Measurements from ENCODE around the gene AGPS.
"Not testable (repeated sequence)": the region's sequence is repeated elsewhere in the genome, so short reads cannot be mapped to it uniquely, and the experiment has no call there.

Gene AGPS

GRCh38 chr2:177533253-177533652, 140.7 kb downstream of the AGPS start:
- no peak for DNase-seq

- no peak for DNase-seq
Measured at GRCh38 chr2:177535000-177535399, 142.4 kb downstream of the AGPS start.

- peak; percentile 66 for DNase-seq
Measured at GRCh38 chr2:177535958-177536504, 143.5 kb downstream of the AGPS start.

GRCh38 chr2:177537213-177537612, 144.6 kb downstream of the AGPS start:
- DNase-seq, result no peak

- DNase-seq, result no peak
Measured at GRCh38 chr2:177537636-177538035, 145.1 kb downstream of the AGPS start.

GRCh38 chr2:177538323-177538722, 145.8 kb downstream of the AGPS start:
- DNase-seq, result peak; percentile 55

GRCh38 chr2:177540283-177540682, 147.7 kb downstream of the AGPS start:
- no peak for DNase-seq

GRCh38 chr2:177541258-177541991, 148.9 kb downstream of the AGPS start:
- DNase-seq, result no peak

GRCh38 chr2:177542396-177542795, 149.8 kb downstream of the AGPS start:
- DNase-seq, result no peak

GRCh38 chr2:177543007-177543760, 150.6 kb downstream of the AGPS start:
- no peak for DNase-seq

- no peak for DNase-seq
Measured at GRCh38 chr2:177545143-177545542, 152.6 kb downstream of the AGPS start.

GRCh38 chr2:177545981-177546585, 153.5 kb downstream of the AGPS start:
- DNase-seq, result peak; percentile 94

- peak; percentile 36 for DNase-seq
Measured at GRCh38 chr2:177547122-177547521, 154.5 kb downstream of the AGPS start.

GRCh38 chr2:177547772-177548171, 155.2 kb downstream of the AGPS start:
- no peak for DNase-seq

- no peak for DNase-seq
Measured at GRCh38 chr2:177548636-177549035, 156.1 kb downstream of the AGPS start.

GRCh38 chr2:177549171-177549570, 156.6 kb downstream of the AGPS start:
- DNase-seq, result no peak

GRCh38 chr2:177550264-177551200, 158.0 kb downstream of the AGPS start:
- DNase-seq, result no peak

- DNase-seq, result not testable (repeated sequence)
Measured at GRCh38 chr2:177551360-177551759, 158.8 kb downstream of the AGPS start.

- DNase-seq, result peak; percentile 67
Measured at GRCh38 chr2:177551989-177552421, 159.4 kb downstream of the AGPS start.

- peak; percentile 84 for DNase-seq
Measured at GRCh38 chr2:177552422-177553175, 160.0 kb downstream of the AGPS start.

GRCh38 chr2:177553176-177553884, 160.8 kb downstream of the AGPS start:
- DNase-seq, result no peak

All from DMS153 (cell line).